Ovary (tissue), 3 donors: ENCODE data around the gene SIX5.

Source experiments
- EP300 ChIP-seq: sonication (generic); formaldehyde crosslinking; IDR thresholded peaks from one replicate; pipeline ENCODE4 v1.6.1; 2017; ENCODE audit warnings: antibody characterized with exemption
- TF ChIP-seq, protein P1 (sequence below), 3 donors: fragments of 450-650 bp in 2 of 3; fragments of 200-600 bp in 1 of 3; IDR thresholded peaks; one replicate each; pipeline versions ENCODE4 v1.5.1 to v1.8.0; 2016 to 2022; ENCODE audit warnings: antibody characterized with exemption in 3 of 3, mild to moderate bottlenecking in 1 of 3
- donor health status: DM: no; HTN: no; CAD: no.

- TF ChIP-seq, protein P1, sequence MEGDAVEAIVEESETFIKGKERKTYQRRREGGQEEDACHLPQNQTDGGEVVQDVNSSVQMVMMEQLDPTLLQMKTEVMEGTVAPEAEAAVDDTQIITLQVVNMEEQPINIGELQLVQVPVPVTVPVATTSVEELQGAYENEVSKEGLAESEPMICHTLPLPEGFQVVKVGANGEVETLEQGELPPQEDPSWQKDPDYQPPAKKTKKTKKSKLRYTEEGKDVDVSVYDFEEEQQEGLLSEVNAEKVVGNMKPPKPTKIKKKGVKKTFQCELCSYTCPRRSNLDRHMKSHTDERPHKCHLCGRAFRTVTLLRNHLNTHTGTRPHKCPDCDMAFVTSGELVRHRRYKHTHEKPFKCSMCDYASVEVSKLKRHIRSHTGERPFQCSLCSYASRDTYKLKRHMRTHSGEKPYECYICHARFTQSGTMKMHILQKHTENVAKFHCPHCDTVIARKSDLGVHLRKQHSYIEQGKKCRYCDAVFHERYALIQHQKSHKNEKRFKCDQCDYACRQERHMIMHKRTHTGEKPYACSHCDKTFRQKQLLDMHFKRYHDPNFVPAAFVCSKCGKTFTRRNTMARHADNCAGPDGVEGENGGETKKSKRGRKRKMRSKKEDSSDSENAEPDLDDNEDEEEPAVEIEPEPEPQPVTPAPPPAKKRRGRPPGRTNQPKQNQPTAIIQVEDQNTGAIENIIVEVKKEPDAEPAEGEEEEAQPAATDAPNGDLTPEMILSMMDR (IDR thresholded peaks at IDR 0.05): no peak
- no peak for TF ChIP-seq EP300
Measured at GRCh38 chr19:45729800-45730290, 39.2 kb downstream of the SIX5 start.
